Measurements from ENCODE around the gene GRHPR.

GRCh38 chr9:37451628-37452027 is 29.1 kb downstream of the GRHPR start:
- TF ChIP-seq CTCF (conservative IDR thresholded peaks at IDR 0.05; ENCODE audit: low read length) = no peak
- no peak for TF ChIP-seq EZH2phosphoT487 (IDR thresholded peaks at IDR 0.05; ENCODE audit: borderline replicate concordance, low read depth, low read length)
